ENCODE data around the gene TIAM2.

GRCh38 chr6:155122199-155122950 is 127.3 kb downstream of the TIAM2 start:
- TF ChIP-seq CTCF (IDR thresholded peaks at IDR 0.05; ENCODE audit: poor library complexity) = no peak
- no peak for TF ChIP-seq EZH2phosphoT487 (IDR thresholded peaks at IDR 0.05; ENCODE audit: low read depth, severe bottlenecking, unreplicated experiment)

Measured in hepatocyte (in vitro differentiated cells).